MM.1S (cell line): Measurements from ENCODE around the gene CYGB.

Experiments
- DNase-seq: peaks from one replicate; pipeline ENCODE4 v3.0.0-alpha.2; 2015
- H2AFZ ChIP-seq: fragments of 300-600 bp; sonication (generic); 2 replicates; pipeline ENCODE4 v1.6.0; 2016; ENCODE audit warnings: antibody characterized with exemption, low read length
- H3F3A ChIP-seq: fragments of 300-600 bp; sonication (generic); 2 replicates; pipeline ENCODE4 v1.6.1; 2016; ENCODE audit warnings: mild to moderate bottlenecking, antibody characterized with exemption, low read length, moderate library complexity, mixed read lengths; ENCODE audit not compliant: insufficient read depth
- H3K27ac ChIP-seq: fragments of 300-600 bp; sonication (generic); 2 replicates; pipeline ENCODE4 v1.5.1; 2016; ENCODE audit warnings: mild to moderate bottlenecking, low read length
- H3K27me3 ChIP-seq: fragments of 300-600 bp; sonication (generic); replicated peaks from 2 replicates; pipeline ENCODE4 v1.6.0; 2016; ENCODE audit warnings: low read length; ENCODE audit not compliant: insufficient read depth
- H3K36me3 ChIP-seq: fragments of 300-600 bp; sonication (generic); replicated peaks from 2 replicates; pipeline ENCODE4 v1.6.1; 2016; ENCODE audit warnings: mild to moderate bottlenecking, low read length, mixed read lengths; ENCODE audit not compliant: insufficient read depth
- H3K4me1 ChIP-seq: fragments of 300-600 bp; sonication (generic); 2 replicates; pipeline ENCODE4 v1.6.1; 2016; ENCODE audit warnings: low read length, mixed read lengths
- H3K4me2 ChIP-seq: fragments of 300-600 bp; sonication (generic); 2 replicates; pipeline ENCODE4 v1.6.0; 2016; ENCODE audit warnings: low read depth, low read length
- H3K4me3 ChIP-seq: fragments of 300-600 bp; sonication (generic); 2 replicates; pipeline ENCODE4 v1.5.1; 2016; ENCODE audit warnings: low read length, mixed read lengths
- H3K79me2 ChIP-seq: fragments of 300-600 bp; sonication (generic); 2 replicates; pipeline ENCODE4 v1.6.1; 2016; ENCODE audit warnings: mixed run types, low read length, mixed read lengths
- H3K9ac ChIP-seq: fragments of 300-600 bp; sonication (generic); 2 replicates; pipeline ENCODE4 v1.6.1; 2016; ENCODE audit warnings: low read length, mixed read lengths
- H3K9me2 ChIP-seq: fragments of 300-600 bp; sonication (generic); replicated peaks from 2 replicates; pipeline ENCODE4 v1.6.1; 2016; ENCODE audit warnings: mild to moderate bottlenecking, low read length, mixed read lengths; ENCODE audit not compliant: insufficient read depth
- H3K9me3 ChIP-seq: fragments of 300-600 bp; sonication (generic); replicated peaks from 2 replicates; pipeline ENCODE4 v1.6.1; 2016; ENCODE audit warnings: mild to moderate bottlenecking, low read length, mixed read lengths; ENCODE audit not compliant: insufficient read depth
- H4K20me1 ChIP-seq: fragments of 300-600 bp; sonication (generic); 2 replicates; pipeline ENCODE4 v1.6.1; 2016; ENCODE audit warnings: mild to moderate bottlenecking, low read length, moderate library complexity, mixed read lengths; ENCODE audit not compliant: insufficient read depth
- CTCF ChIP-seq: fragments of 300-600 bp; sonication (generic); IDR thresholded peaks from 2 replicates; pipeline ENCODE4 v1.5.1; 2016; ENCODE audit warnings: antibody characterized with exemption, low read length, mixed read lengths
- EZH2 ChIP-seq: fragments of 300-600 bp; sonication (generic); optimal IDR thresholded peaks from 2 replicates; pipeline ENCODE3; 2017; ENCODE audit warnings: low read depth, mild to moderate bottlenecking, antibody characterized with exemption, low read length, mixed read lengths
- EZH2phosphoT487 ChIP-seq: fragments of 300-600 bp; sonication (generic); IDR thresholded peaks from 2 replicates; pipeline ENCODE4 v1.6.1; 2018; ENCODE audit warnings: antibody characterized with exemption, low read length

Gene CYGB

GRCh38 chr17:76545918-76546555 lies 8.5 kb upstream of the CYGB start:
- no peaks in the 10 kb centered on the region for H3K36me3 ChIP-seq
- H3K4me1 ChIP-seq, result no peaks in the 10 kb centered on the region
- no peaks in the 10 kb centered on the region for H4K20me1 ChIP-seq
- H3K4me3 ChIP-seq, result no peak overlapping the region
- H2AFZ ChIP-seq, result no peak overlapping the region
- H3K27me3 ChIP-seq, result peaks cover 45% of the 10 kb centered on the region
- TF ChIP-seq EZH2phosphoT487, result no peak
- no peak for TF ChIP-seq CTCF
- TF ChIP-seq EZH2, result no peak
- H3K27ac ChIP-seq, result no peak overlapping the region
- no peak for DNase-seq
- no peaks in the 10 kb centered on the region for H3K79me2 ChIP-seq
- no peak overlapping the region for H3K4me2 ChIP-seq
- H3K9ac ChIP-seq, result no peak overlapping the region
- H3K9me2 ChIP-seq, result no peaks in the 10 kb centered on the region
- H3F3A ChIP-seq, result no peaks in the 10 kb centered on the region
- no peaks in the 10 kb centered on the region for H3K9me3 ChIP-seq

- no peak overlapping the region for H3K27ac ChIP-seq
- peaks cover 47% of the 10 kb centered on the region for H3K27me3 ChIP-seq
- H3K4me3 ChIP-seq, result no peak overlapping the region
- H2AFZ ChIP-seq, result no peak overlapping the region
- TF ChIP-seq EZH2, result no peak
- TF ChIP-seq CTCF, result no peak
- TF ChIP-seq EZH2phosphoT487, result no peak
- H3K9ac ChIP-seq, result no peak overlapping the region
- no peaks in the 10 kb centered on the region for H3F3A ChIP-seq
- no peaks in the 10 kb centered on the region for H3K36me3 ChIP-seq
- no peaks in the 10 kb centered on the region for H3K79me2 ChIP-seq
- H3K4me1 ChIP-seq, result no peaks in the 10 kb centered on the region
- no peaks in the 10 kb centered on the region for H4K20me1 ChIP-seq
- no peak overlapping the region for H3K4me2 ChIP-seq
- DNase-seq, result no peak
- no peaks in the 10 kb centered on the region for H3K9me3 ChIP-seq
- no peaks in the 10 kb centered on the region for H3K9me2 ChIP-seq
Observed at GRCh38 chr17:76544546-76545365, 7.2 kb upstream of the CYGB start.

GRCh38 chr17:76543826-76544545 lies 6.5 kb upstream of the CYGB start:
- H3K4me1 ChIP-seq, result no peaks in the 10 kb centered on the region
- DNase-seq, result no peak
- no peaks in the 10 kb centered on the region for H3K9me2 ChIP-seq
- H3K9ac ChIP-seq, result no peak overlapping the region
- peaks cover 55% of the 10 kb centered on the region for H3K27me3 ChIP-seq
- no peak overlapping the region for H3K4me3 ChIP-seq
- H3K9me3 ChIP-seq, result no peaks in the 10 kb centered on the region
- no peak overlapping the region for H2AFZ ChIP-seq
- TF ChIP-seq EZH2, result no peak
- TF ChIP-seq EZH2phosphoT487, result no peak
- no peak for TF ChIP-seq CTCF
- no peaks in the 10 kb centered on the region for H3K36me3 ChIP-seq
- no peak overlapping the region for H3K4me2 ChIP-seq
- no peak overlapping the region for H3K27ac ChIP-seq
- H3F3A ChIP-seq, result no peaks in the 10 kb centered on the region
- no peaks in the 10 kb centered on the region for H4K20me1 ChIP-seq
- H3K79me2 ChIP-seq, result no peaks in the 10 kb centered on the region
